ENCODE measurements around the gene EIF2B5. TPM values are rescaled to one million over a fixed set of nuclear protein-coding genes. Genes with fewer than 3 reads are reported as not detected.
A peak's percentile ranks its signal among the peaks of the same experiment; 100 is the strongest.

EIF2B5 gene
- total and polyA plus RNA-seq, 2 of the 13 experiments (the other 11 are each of a cell fraction or from before 2014, with no cell fraction given): 38.4 to 60.2 TPM

DNA sequence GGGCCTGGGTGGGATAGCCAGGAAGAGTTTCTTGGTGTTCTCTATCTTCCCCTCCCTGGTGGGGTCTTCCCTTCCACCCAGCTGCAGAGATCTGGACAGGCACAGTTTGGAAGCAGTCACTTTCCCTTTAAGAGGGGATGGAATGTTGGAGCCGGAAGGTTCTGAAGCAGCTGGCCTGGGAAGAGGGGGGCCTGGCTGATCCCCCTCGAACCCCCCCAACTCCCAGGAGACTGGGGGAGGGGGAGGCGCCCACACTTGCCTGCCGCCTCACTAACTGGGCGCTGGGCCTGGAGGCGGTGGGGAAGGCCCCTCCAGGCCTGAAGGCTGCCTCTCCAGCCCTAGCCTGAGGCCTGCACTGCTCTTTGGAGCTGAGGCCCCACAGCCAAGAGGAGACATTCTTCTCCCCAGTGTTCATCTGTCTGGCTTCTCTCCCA is 21.4 kb downstream of the EIF2B5 start (continued):
- TF ChIP-seq DNMT1 (CRISPR knock-in tag; IDR thresholded peaks at IDR 0.05) (no peak), GABPA (IDR thresholded peaks at IDR 0.05; ENCODE audit: low read depth, low read length) (no peak), GABPA (CRISPR knock-in tag; IDR thresholded peaks at IDR 0.05; ENCODE audit: low read depth) (peak; percentile 57; the same call in 1 of the 2 replicates), YEATS2 (CRISPR knock-in tag; IDR thresholded peaks at IDR 0.05; ENCODE audit: borderline replicate concordance) (0 out of 2 replicates have a peak, but pooled peaks have one; percentile 29), ARID2 (CRISPR knock-in tag; IDR thresholded peaks at IDR 0.05; ENCODE audit: borderline replicate concordance) (peak; percentile 68; the same call in 1 of the 2 replicates), MYNN (CRISPR knock-in tag; IDR thresholded peaks at IDR 0.05; ENCODE audit: low read depth) (no peak), MED1 (CRISPR knock-in tag; IDR thresholded peaks at IDR 0.05) (peak; percentile 26; the same call in 1 of the 2 replicates), ZNF234 (CRISPR knock-in tag; conservative IDR thresholded peaks at IDR 0.05) (no peak), BRCA1 (CRISPR knock-in tag; IDR thresholded peaks at IDR 0.05) (no peak), ZNF556 (CRISPR knock-in tag; IDR thresholded peaks at IDR 0.05; ENCODE audit: borderline replicate concordance) (peak; percentile 20; the same call in 1 of the 2 replicates), SALL2 (CRISPR knock-in tag; IDR thresholded peaks at IDR 0.05) (0 out of 2 replicates have a peak, but pooled peaks have one; percentile 53), MTA3 (CRISPR knock-in tag; IDR thresholded peaks at IDR 0.05) (no peak), TEAD3 (CRISPR knock-in tag; optimal IDR thresholded peaks at IDR 0.05; ENCODE audit: borderline replicate concordance) (peak; percentile 45), CENPX (CRISPR knock-in tag; IDR thresholded peaks at IDR 0.05) (no peak), TOE1 (CRISPR knock-in tag; IDR thresholded peaks at IDR 0.05) (no peak), ZNF747 (CRISPR knock-in tag; IDR thresholded peaks at IDR 0.05; ENCODE audit: borderline replicate concordance) (no peak), SNAPC2 (CRISPR knock-in tag; IDR thresholded peaks at IDR 0.05) (0 out of 2 replicates have a peak, but pooled peaks have one; percentile 66), ZNF350 (CRISPR knock-in tag; IDR thresholded peaks at IDR 0.05; ENCODE audit: borderline replicate concordance, low read depth) (peak; percentile 44; the same call in 1 of the 2 replicates), GLI4 (CRISPR knock-in tag; IDR thresholded peaks at IDR 0.05; ENCODE audit: borderline replicate concordance) (no peak)
- TF ChIP-seq, protein P1, sequence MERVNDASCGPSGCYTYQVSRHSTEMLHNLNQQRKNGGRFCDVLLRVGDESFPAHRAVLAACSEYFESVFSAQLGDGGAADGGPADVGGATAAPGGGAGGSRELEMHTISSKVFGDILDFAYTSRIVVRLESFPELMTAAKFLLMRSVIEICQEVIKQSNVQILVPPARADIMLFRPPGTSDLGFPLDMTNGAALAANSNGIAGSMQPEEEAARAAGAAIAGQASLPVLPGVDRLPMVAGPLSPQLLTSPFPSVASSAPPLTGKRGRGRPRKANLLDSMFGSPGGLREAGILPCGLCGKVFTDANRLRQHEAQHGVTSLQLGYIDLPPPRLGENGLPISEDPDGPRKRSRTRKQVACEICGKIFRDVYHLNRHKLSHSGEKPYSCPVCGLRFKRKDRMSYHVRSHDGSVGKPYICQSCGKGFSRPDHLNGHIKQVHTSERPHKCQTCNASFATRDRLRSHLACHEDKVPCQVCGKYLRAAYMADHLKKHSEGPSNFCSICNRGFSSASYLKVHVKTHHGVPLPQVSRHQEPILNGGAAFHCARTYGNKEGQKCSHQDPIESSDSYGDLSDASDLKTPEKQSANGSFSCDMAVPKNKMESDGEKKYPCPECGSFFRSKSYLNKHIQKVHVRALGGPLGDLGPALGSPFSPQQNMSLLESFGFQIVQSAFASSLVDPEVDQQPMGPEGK (CRISPR knock-in tag; IDR thresholded peaks at IDR 0.05): peak; percentile 90
- TF ChIP-seq, protein P2, sequence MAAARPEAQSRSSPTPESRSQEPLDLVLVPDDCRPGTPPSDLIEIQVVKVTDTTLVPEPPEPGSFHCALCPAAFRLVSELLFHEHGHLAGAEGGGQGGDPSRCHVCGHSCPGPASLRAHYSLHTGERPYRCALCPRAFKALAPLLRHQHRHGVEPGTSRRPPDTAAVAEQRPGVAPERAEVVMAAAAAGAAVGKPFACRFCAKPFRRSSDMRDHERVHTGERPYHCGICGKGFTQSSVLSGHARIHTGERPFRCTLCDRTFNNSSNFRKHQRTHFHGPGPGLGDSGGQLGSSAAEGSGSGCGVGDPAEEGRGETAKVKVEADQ (CRISPR knock-in tag; IDR thresholded peaks at IDR 0.05; ENCODE audit: borderline replicate concordance): no peak
- TF ChIP-seq, protein P3, sequence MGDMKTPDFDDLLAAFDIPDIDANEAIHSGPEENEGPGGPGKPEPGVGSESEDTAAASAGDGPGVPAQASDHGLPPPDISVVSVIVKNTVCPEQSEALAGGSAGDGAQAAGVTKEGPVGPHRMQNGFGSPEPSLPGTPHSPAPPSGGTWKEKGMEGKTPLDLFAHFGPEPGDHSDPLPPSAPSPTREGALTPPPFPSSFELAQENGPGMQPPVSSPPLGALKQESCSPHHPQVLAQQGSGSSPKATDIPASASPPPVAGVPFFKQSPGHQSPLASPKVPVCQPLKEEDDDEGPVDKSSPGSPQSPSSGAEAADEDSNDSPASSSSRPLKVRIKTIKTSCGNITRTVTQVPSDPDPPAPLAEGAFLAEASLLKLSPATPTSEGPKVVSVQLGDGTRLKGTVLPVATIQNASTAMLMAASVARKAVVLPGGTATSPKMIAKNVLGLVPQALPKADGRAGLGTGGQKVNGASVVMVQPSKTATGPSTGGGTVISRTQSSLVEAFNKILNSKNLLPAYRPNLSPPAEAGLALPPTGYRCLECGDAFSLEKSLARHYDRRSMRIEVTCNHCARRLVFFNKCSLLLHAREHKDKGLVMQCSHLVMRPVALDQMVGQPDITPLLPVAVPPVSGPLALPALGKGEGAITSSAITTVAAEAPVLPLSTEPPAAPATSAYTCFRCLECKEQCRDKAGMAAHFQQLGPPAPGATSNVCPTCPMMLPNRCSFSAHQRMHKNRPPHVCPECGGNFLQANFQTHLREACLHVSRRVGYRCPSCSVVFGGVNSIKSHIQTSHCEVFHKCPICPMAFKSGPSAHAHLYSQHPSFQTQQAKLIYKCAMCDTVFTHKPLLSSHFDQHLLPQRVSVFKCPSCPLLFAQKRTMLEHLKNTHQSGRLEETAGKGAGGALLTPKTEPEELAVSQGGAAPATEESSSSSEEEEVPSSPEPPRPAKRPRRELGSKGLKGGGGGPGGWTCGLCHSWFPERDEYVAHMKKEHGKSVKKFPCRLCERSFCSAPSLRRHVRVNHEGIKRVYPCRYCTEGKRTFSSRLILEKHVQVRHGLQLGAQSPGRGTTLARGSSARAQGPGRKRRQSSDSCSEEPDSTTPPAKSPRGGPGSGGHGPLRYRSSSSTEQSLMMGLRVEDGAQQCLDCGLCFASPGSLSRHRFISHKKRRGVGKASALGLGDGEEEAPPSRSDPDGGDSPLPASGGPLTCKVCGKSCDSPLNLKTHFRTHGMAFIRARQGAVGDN (CRISPR knock-in tag; IDR thresholded peaks at IDR 0.05): peak; percentile 76
- TF ChIP-seq, protein P4, sequence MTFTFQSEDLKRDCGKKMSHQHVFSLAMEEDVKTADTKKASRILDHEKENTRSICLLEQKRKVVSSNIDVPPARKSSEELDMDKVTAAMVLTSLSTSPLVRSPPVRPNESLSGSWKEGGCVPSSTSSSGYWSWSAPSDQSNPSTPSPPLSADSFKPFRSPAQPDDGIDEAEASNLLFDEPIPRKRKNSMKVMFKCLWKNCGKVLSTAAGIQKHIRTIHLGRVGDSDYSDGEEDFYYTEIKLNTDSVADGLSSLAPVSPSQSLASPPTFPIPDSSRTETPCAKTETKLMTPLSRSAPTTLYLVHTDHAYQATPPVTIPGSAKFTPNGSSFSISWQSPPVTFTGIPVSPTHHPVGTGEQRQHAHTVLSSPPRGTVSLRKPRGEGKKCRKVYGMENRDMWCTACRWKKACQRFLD (CRISPR knock-in tag; IDR thresholded peaks at IDR 0.05; ENCODE audit: borderline replicate concordance): 0 out of 2 replicates have a peak, but pooled peaks have one; percentile 21
